Measurements from ENCODE around the gene AADACL4. TPM values are rescaled to one million over a fixed set of nuclear protein-coding genes. Genes with fewer than 3 reads are reported as not detected.

The AADACL4 gene
- total and polyA plus RNA-seq, 2 of the 8 experiments (the other 6 are each of a cell fraction or from before 2014, with no cell fraction given): 0.08 TPM; not detected in 1

GRCh38 chr1:12594490-12594889 is 49.4 kb upstream of the AADACL4 start (continued):
- TF ChIP-seq ATF3 (IDR thresholded peaks at IDR 0.05; ENCODE audit: insufficient read depth, low read depth, low read length) (no peak), BCL11A (IDR thresholded peaks at IDR 0.05; ENCODE audit: low read depth in 2 of 2, low read length in 2 of 2) (no peak), SUZ12 (IDR thresholded peaks at IDR 0.05; ENCODE audit: low read length) (no peak), NANOG (IDR thresholded peaks at IDR 0.05; ENCODE audit: insufficient read depth, low read depth, low read length, poor library complexity, severe bottlenecking) (no peak)

All from H1 (cell line).